ENCODE results near the gene DLX6.
A peak's percentile ranks its signal among the peaks of the same experiment; 100 is the strongest.

Gene DLX6

DNA sequence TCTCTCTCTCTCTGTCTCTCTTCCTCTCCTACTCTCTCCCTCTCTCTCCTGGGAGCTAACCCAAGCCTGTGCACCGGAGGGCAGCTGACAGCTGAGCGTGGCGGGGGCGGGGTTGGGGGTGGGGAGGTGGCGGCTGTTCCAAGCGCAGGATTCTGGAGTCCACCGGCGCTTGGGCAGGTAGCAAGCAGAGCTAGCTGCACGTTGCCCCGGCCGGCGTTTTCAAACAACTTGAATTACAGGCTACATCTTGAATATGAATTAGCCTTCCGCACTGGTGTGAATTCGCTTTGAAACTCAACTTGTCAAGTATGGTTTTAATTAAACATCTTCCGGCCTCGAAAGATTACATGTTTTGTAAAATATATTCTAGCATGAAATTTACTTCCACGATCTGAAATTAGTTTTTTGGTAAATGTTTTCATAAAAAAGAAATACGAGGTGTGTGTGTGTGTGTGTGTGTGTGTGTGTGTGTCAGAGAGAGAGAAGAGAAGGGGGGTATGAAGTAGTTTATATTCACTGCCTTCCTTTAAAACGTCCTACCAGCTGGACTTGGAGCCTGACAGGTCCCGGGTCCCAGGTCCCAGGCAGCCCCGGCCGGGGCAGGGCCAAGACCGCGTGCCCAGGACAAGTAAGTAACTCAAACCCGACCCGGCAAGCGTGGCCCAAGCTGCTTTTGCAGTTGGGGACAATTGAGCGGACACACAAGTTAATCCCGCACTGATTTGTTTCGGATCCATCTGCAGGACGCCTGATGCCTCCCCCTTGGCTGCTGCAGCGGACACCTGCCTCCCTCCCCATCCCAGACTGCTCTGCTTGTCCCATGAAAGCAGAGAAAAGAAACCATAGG, 9.0 kb upstream of the DLX6 start:
- DNase-seq: no peak

DNA sequence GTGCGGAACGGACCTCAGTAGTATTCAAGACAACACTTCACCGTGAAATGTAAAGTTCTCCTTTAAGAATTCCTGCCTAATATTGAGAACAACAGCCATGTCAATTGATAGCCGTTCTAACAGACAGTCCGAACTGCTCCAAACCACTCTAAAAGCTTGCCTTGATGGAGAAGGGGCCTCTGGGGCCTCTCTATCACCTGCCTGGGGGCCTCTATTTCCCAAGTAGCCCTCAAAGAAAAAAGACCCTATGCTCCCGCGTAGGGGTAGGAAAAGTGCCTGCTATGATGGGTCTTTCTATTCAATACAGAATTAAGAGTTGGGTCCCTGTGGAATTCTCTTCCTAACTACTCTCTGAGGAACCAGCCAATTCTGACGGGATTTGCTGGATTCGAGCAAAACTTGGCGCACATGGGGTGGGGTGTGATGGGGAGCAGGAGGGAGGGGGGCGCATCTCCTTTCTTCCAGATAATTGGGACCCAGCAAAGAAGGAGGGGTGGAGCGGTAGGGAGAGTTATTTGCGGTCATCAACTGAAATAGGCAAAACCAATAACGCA, 8.3 kb upstream of the DLX6 start:
- DNase-seq: no peak

DNA sequence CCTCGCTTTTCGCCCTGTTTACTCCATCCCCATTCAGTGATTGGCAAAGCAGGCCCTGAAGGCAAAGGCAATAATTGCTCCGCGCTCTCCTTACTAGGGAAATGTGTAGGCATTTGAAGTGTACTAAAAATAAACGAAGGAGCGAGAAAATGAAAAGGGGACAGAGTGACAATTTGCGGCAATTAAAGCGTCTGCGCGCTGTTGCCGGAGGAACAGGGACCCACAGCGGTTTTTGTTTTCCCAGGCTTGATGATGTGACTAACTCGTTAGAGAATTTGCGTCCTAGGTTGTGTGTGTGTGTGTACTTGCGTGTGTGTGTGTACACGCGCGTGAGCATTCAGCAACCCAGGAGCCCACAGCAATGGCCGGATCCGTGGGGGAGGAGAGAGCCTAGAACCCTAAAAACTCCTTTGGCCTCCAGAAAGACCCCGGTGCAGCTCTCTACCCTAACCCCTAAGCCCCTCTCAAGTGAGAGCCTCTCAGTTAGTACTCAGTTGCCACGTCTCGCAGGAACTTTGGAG, 7.8 kb upstream of the DLX6 start:
- no peak for DNase-seq

DNA sequence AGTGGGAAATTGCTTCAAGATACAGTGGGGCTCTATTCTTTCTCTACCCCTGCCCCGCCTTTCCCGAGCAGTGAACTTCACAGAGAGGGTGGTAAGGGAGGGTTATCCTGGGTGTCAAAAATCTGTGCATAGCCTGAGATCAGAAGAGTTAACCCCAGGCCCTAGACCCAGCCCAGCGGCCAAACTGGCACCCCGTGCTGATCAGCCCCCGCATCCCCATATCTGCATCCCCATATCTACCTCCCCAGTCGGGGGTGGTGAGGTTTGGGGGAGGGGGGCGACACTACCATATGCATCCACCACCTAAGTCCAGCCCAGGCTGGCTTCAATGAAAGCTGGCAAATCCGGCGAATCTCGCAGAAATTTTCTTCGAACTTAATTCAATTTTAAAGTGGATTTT, 7.0 kb upstream of the DLX6 start:
- no peak for DNase-seq

DNA sequence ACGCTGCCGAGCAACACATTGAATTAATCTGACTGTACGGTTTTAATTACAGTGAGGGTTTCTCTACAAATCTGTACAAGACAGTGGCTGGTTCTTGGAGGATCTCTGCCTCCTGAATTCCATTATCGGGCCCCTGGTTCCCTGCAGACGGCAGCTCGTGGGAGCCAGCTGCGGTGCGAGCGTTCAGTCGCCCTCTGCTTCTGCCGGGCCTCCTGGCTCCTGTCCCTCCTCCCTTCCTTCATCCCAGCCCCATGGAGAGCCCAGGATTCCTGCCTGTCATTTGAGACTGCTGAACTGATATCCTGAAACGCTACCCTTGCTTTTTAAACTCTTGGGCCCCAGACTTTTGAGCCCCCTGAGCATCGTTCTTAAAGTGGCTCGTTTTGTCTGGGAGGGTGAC, 6.6 kb upstream of the DLX6 start:
- DNase-seq: no peak

DNA sequence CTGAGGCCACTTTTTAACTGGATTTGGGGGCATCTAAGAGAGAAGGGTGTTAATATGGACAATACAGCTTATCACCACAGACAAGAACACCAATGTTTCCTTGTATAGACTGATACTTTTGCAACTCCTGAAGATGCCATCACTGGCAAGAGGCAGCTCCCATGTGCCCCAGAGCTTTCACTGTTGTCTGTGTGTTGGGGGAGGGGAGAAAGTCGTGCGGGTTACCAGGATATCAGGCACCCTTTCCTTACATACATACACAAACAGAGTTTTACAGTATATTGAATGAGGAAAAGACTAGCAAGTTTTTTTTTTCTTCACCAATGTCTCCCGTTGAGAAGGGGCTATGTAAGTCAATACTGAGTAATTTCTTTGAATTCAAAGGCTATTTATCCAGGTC, 4.1 kb upstream of the DLX6 start:
- DNase-seq: no peak

DNA sequence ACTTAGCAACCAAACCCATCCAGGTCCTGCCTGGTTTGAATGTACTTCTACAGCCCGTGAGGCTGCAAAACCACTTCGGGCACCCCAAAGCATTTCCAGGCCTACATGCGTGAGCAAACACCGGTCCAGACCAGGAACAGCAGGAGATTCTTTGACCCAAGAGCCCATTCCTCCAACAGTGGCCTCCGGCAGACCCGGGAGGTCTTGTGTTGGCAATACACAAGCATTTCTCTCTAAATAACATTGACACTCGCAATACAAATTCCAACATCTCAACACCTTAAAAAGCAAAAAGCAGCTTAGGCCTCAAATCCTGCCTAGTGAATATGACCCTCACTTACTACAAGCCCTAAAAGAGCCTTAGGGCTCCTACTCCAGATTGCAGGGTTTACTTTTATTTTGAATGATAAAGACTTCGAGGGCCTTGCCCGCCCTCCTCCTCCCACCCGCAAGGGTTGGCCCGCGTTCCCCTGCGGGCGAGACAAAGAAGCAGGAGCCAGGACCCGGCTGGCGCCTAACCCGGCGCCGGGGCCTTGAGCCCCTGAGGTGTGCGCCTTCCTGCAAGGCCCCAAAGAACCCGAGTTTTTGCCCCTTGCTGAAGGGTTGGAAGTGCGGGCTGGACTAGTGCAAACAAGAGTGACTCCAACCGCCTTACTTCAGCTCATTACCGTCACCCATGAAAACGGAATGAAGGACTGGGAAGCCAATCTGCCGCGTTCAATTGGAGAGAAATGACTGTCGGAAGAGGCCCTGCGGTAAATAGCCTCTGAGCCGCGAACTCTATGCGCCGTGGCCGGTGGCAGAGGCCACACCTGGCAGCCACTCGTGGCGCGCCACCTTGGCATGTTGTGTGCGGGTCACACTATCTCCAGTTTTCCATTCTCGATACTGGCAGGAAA, 3.4 kb upstream of the DLX6 start:
- DNase-seq: no peak

DNA sequence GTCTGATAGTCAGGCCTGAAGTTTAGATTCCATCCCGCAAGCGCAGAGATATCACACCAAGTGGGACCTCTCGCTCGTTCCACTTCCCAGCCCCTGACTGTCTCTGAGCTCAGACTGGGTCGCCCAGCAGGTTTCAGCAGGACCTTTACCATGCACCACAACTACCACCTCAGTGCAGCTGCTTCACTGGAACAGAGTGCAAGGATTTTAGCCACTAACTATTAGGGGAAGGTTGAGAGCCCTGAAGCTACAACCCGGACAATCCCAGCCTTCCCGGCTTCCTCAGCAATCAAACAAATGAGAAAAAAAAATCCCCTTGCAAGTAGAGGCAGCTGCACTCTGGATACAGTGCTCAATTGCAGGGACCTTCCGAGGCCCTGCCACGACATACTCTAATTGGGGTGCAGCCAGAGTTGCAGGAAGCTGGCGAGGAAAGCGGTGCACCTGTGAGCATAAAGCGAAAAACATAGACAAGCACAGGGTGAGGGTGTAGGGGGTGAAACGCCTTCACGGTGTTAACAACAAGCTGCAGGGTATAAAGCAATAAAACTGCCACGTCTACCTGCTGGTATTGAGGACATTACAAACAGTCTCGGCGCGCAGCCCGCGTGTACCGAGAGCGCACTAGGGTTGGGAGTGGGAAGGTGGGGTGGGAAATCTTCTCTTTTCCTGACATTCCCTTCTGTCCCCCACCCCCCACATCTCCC, 2.6 kb upstream of the DLX6 start:
- no peak for DNase-seq

DNA sequence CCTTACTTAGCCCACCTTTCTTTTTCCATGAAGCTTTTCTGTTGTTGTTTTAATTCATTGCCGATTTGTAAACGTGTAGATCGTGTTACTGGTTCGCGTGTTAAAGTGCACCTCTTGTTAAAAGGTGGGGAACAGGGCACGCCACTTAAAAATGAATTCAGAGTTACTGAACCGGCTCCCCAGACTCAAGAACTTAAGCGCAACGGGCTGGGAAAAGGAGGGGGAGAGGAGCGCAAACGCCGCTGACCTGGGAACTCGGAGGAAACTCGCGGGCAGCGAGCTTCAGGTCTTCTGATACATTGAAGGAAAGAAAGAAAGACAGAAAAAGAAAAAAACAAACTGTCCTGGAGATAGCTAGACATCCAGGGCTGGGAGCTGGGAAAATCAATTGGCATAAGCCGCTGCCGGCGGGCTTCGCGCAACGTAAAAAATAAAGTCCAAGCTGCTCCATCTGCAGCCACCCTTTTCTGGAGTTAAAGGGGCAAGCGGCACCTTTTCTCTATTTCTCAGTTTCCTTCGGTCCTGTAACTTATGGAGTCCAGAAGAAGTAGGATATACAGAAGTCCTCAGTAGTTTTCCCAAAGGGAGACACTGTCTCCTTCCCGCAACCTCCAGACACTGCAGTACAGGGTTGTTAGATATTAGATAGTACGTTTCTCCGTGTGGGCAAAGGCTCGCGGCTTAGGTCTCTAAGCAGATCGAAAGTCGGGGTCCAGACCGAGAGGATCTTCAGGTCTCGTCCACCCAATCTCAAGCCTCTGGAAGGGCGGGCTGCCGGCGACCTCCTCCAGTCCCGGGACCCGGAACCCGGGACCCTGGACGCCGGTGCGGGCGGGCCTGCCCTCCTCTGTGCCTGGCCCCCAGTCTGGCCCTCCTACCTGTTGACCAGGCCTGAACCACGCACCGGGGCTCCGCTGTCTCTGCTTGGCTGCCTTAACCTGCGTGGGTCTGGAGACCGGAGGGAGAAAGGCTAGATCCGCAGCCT, 1.8 kb upstream of the DLX6 start:
- DNase-seq: no peak

DNA sequence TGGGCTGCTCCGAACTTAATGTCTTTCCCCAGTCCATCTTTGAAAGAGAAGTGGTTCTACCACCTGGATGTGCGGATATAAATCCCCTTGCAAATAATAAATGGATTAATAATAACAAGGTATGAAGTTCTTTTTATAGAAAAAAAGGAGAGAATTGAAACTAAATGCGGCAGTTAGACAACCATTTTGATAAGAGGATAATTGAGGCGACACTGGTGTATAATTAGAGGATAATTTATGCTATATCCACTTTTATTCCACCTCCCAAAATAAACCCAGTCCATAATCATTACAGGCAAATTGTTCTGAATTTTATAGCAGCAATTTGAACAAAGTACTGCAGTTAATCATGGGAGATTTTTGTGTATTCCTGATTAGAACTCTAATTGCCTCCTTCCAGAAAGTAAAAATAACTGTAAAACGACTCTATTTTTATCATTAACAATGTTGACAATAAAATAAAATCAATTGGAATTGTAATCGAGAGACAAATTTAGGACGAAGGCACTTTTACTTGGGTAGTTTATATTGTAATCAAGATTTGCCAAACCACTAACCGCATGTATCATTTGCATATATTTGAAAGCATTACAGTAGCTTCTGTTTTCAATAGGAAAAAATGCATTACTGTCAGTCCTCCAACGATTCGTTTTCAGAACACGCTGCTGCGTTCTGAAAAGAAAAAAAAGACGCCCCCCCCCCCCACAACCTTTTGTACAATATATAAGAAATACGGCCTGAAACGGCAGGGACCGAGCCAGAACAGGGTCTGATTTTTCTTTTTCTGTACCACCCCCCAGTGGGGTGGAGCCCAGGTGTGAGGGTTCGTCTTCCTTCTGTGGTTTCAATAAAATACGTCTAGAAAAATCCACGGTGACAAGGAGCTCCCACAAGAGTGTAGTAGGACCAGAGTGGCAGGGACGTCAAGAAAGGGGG, 838 bp upstream of the DLX6 start:
- no peak for DNase-seq

DNA sequence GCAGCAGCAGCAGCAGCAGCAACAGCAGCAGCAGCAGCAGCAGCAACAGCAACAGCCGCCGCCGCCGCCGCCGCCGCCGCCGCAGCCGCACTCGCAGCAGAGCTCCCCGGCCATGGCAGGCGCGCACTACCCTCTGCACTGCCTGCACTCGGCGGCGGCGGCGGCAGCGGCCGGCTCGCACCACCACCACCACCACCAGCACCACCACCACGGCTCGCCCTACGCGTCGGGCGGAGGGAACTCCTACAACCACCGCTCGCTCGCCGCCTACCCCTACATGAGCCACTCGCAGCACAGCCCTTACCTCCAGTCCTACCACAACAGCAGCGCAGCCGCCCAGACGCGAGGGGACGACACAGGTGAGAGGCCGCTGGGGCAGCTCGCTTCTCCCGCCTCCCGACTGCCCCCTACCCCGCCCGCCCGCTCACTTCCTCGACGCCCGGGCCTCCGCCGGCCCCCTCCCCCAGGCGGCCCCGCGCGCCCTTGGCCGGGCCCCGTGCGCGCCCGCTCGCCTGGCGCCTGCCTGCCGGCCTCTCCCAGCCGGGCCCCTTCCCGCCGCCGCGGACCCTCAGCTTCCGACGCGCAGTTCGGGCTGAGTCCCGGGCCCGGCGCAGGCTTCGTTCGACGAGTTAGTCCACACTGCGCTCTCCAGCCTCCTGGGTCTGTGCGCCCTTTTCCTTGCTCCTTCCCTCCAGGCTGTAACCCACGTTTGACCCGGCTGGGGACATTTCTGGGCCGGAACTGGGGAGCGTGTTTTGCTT, 882 bp downstream of the DLX6 start:
- peak; percentile 53 for DNase-seq

DNA sequence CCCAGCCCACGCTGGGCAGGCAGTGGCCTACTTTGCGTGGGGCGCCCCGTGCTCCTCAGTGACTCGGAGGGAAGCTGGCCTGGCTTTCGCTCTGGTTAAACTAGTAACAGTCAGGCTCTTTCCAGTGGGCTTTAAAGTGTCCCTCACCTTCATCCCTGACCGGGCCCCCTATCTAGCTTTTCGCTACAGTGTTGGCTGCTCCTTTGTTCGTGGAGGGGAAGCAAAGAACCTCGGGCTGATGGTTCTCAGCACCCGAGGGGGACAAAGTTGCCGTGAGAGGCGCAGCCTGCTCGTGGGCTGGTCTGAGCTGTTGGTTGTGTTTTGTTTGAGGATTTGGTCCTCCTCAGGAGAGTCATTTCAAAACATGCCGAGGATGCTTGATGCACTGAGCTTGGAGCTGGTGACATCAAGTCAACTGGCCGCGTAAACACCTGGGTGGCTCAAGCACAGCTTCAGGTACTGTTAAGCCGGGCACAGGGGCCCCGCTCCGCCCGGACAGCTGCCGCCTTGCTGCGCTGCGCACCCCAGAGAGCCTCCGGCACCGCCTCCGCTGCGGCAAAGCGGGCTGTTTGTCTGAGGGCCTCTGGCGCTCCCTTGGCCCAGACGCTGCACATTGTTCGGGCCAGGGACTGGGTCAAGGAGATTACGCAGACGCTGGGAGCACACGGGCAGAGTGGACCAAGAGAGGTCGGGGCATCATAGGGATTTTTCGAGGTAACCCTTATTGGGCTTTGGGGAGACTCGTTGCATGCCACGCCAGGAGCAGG, 1.6 kb downstream of the DLX6 start:
- DNase-seq: no peak

DNA sequence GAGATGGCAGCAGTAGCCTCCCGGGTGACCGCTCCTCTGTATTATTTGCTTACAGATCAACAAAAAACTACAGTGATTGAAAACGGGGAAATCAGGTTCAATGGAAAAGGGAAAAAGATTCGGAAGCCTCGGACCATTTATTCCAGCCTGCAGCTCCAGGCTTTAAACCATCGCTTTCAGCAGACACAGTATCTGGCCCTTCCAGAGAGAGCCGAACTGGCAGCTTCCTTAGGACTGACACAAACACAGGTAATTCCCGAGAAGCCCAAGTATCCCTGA, 2.2 kb downstream of the DLX6 start:
- DNase-seq: no peak

DNA sequence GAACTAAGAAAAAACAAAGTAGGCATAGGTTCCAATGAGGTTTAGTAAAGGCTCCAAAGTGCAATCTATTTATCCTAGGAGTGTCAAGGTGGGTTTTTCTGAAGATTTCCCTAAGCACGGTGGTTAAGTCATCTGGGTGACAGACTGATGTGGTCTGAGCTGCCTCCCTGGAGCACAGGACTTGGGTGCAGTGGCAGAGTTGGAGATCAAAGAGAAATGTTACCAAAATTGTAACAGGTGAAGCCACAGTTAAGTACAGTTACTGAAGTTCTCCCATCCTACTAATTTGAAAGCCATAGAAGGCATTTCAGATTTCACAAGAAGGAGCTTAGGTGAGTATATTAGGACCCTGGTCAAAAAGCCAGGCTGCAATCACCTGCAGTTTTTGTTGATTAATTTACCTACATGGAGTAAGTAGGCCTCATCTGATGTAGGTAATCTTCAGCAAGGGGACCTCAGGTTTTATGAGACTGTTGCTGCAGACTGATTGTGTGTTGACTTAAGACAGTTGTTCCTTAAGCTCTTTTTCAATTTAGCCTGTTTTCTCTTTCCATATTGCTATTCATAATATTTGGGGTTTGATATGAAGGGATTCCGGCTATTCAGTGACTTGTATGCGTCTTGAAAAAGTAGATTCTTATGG, 3.0 kb downstream of the DLX6 start:
- no peak for DNase-seq

DNA sequence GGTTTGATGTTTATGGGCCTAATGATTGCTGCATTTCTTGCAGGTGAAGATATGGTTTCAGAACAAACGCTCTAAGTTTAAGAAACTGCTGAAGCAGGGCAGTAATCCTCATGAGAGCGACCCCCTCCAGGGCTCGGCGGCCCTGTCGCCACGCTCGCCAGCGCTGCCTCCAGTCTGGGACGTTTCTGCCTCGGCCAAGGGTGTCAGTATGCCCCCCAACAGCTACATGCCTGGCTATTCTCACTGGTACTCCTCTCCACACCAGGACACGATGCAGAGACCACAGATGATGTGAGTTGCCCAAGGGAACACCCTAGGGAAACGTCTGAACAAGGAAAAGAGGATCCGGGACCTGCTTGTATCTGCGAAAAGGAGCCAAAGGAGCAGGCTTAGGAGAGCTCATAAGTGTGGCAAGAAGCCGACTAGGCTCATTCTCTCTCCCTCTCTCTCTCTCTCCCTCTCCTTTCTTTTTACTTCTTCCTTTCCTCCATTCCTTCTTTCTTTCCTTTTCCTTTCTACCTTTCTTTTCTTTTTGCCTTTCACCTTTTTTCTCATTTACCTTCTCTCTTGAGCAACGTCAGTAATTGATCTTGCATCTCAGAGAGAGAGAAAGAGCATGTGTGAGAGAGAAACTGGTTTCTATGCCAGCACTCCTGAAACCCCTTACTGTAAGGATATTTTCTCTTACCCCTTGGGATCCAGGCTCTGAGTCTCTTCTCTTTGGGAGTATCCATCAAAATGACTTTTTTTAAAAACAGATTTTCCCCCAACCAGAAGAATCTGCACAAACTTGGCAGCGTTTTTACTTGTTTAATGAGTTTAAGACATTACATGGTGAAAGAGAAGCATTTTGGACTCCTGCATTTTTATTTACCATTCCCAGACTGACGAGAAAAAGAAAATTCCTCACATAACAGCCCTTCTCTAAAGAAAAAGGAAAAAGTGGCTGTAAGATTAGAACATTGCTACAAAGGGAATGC, 4.7 kb downstream of the DLX6 start:
- DNase-seq: no peak

DNA sequence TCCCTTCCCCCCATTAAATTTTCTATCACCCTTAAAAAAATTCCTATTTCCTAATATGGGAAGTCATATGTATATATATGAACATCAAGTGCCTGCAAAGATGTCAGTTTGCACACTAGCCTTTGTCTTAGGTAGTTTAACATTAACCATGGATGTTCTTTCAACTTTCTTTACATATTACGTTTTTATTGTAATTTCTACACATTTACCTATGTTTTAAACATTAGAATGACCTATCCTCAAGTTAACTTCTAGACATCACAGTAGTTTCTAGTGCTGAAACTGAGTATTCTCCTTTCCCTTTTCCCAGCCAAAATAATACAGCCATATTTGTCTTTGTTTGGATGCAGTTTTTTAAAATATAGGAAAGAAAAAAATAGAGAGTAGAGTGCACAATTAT, 5.8 kb downstream of the DLX6 start:
- no peak for DNase-seq

Data from NCI-H2029 (cell line).